ENCODE data around the gene FGF9.

GRCh38 chr13:21738630-21739029 lies 67.8 kb downstream of the FGF9 start:
- TF ChIP-seq PKNOX1 (IDR thresholded peaks at IDR 0.05) = no peak
- TF ChIP-seq ZNF274 (IDR thresholded peaks at IDR 0.05; ENCODE audit: insufficient read depth, insufficient read length) = no peak
- no peak for TF ChIP-seq POLR2A (IDR thresholded peaks at IDR 0.05; ENCODE audit: low read depth, low read length)
- TF ChIP-seq MTA3 (IDR thresholded peaks at IDR 0.05; ENCODE audit: borderline replicate concordance, low read length) = no peak

Measured in GM12878 (cell line).